OCI-LY7 (cell line): ENCODE measurements around the gene EDNRA. TPM values are rescaled to one million over a fixed set of nuclear protein-coding genes. Genes with fewer than 3 reads are reported as not detected.

Source experiments
- BruUV-seq: library from RNA; stranded (reverse); fragments of 400-500 nt; replicated peaks from 2 replicates; lab custom pipeline; 2021; lab: Mats Ljungman, UMichigan
- CTCF ChIA-PET: fragments of 300-600 bp; sonication (Branson Sonifier 250); formaldehyde crosslinking; loops from one replicate; lab custom pipeline; 2022; ENCODE audit warnings: antibody characterized with exemption; ENCODE audit not compliant: unreplicated experiment; lab: Charles Lee
- POLR2A ChIA-PET: fragments of 300-600 bp; sonication (Branson Sonifier 250); formaldehyde crosslinking; loops from one replicate; lab custom pipeline; 2022; ENCODE audit warnings: antibody characterized with exemption; lab: Charles Lee
- DNase-seq: peaks from one replicate; pipeline ENCODE4 v3.0.0-alpha.2; 2015; ENCODE audit warnings: low spot score
- H2AFZ ChIP-seq: fragments of 200-600 bp; sonication (generic), shearing (Covaris generic); 2 replicates; pipeline ENCODE4 v1.6.1; 2014; ENCODE audit warnings: mild to moderate bottlenecking, antibody characterized with exemption, low read length, moderate library complexity
- H3K27ac ChIP-seq: fragments of 200-600 bp; sonication (generic); 2 replicates; pipeline ENCODE4 v1.5.1; 2014; ENCODE audit warnings: mixed run types, low read depth, mild to moderate bottlenecking, moderate library complexity, low read length, inconsistent platforms; ENCODE audit not compliant: poor library complexity, severe bottlenecking
- H3K36me3 ChIP-seq: fragments of 200-600 bp; sonication (generic); 2 replicates; pipeline ENCODE4 v1.6.1; 2014; ENCODE audit warnings: mild to moderate bottlenecking, antibody characterized with exemption, low read length, moderate library complexity, mixed read lengths; ENCODE audit not compliant: insufficient read depth
- H3K4me1 ChIP-seq: fragments of 200-600 bp; sonication (generic); 2 replicates; pipeline ENCODE4 v1.5.1; 2014; ENCODE audit warnings: mild to moderate bottlenecking, low read length; ENCODE audit not compliant: insufficient read depth, poor library complexity, severe bottlenecking
- H3K4me2 ChIP-seq: fragments of 200-600 bp; sonication (generic); 2 replicates; pipeline ENCODE4 v1.6.1; 2014; ENCODE audit warnings: mild to moderate bottlenecking, low read length
- H3K4me3 ChIP-seq: fragments of 200-600 bp; sonication (generic); 2 replicates; pipeline ENCODE4 v1.5.1; 2014; ENCODE audit warnings: mild to moderate bottlenecking, low read depth, low read length; ENCODE audit not compliant: poor library complexity, severe bottlenecking
- H3K79me2 ChIP-seq: fragments of 200-600 bp; sonication (generic); 2 replicates; pipeline ENCODE4 v1.6.1; 2016; ENCODE audit warnings: low read depth, mild to moderate bottlenecking, low read length, moderate library complexity, mixed read lengths; ENCODE audit not compliant: insufficient read depth
- H3K9me2 ChIP-seq: fragments of 200-600 bp; sonication (generic); 2 replicates; pipeline ENCODE4 v1.6.1; 2016; ENCODE audit warnings: mild to moderate bottlenecking, low read length, mixed read lengths; ENCODE audit not compliant: insufficient read depth
- H3K9me3 ChIP-seq: fragments of 200-600 bp; sonication (generic); 2 replicates; pipeline ENCODE4 v1.6.1; 2014; ENCODE audit warnings: mild to moderate bottlenecking, mixed run types, low read length, mixed read lengths
- H4K20me1 ChIP-seq: fragments of 200-600 bp; sonication (generic); 2 replicates; pipeline ENCODE4 v1.6.1; 2014; ENCODE audit warnings: mild to moderate bottlenecking, antibody characterized with exemption, low read length, moderate library complexity, mixed read lengths; ENCODE audit not compliant: insufficient read depth
- CTCF ChIP-seq: fragments of 200-600 bp; sonication (generic); conservative IDR thresholded peaks from 2 replicates; pipeline ENCODE4 v1.5.1; 2014; ENCODE audit warnings: mild to moderate bottlenecking, antibody characterized with exemption, low read length, moderate library complexity, mixed read lengths
- EZH2phosphoT487 ChIP-seq: fragments of 200-600 bp; sonication (generic); IDR thresholded peaks from 2 replicates; pipeline ENCODE4 v1.6.1; 2018; ENCODE audit warnings: low read depth, borderline replicate concordance, mild to moderate bottlenecking, mixed run types, antibody characterized with exemption, low read length, moderate library complexity, mixed read lengths
- intact Hi-C: fragments of 100-400 bp; cut with micrococcal nuclease; formaldehyde crosslinking; loops from one replicate; pipeline ENCODE4 v1.10.0; 2022; ENCODE audit not compliant: unreplicated experiment
- total RNA-seq, 2 experiments: library from RNA; depleted of rRNA in 1 of 2; stranded (reverse); fragments of >200 nt in 1 of 2; shearing (Covaris generic) in 1 of 2; gene quantifications; 2 replicates each; pipeline ENCODE4 v1.2.3, GENCODE V29; 2014 to 2022

The EDNRA gene
- total RNA-seq, 2 experiments from 2014 or later, result not detected

GRCh38 chr4:147492761-147493160, 11.9 kb downstream of the EDNRA start:
- TF ChIP-seq EZH2phosphoT487 (no peak), CTCF (no peak)
- Histone ChIP-seq H3K4me3 (no peak overlapping the region), H3K27ac (no peak overlapping the region), H3K9me3 (no peaks in the 10 kb centered on the region), H3K4me2 (no peak overlapping the region), H3K36me3 (no peaks in the 10 kb centered on the region), H3K79me2 (no peaks in the 10 kb centered on the region), H2AFZ (no peak overlapping the region), H3K9me2 (no peaks in the 10 kb centered on the region), H4K20me1 (no peaks in the 10 kb centered on the region), H3K4me1 (no peaks in the 10 kb centered on the region)
- CTCF ChIA-PET, result no interaction called here
- POLR2A ChIA-PET, result interaction anchor here (0.7 kb wide), 1 partner anchor 37 kb away, joined by 3 read pairs; no protein-coding TSS in a partner anchor
- intact Hi-C loops, result no loop called here
- DNase-seq, result no peak
- no TSS peak for BruUV-seq

GRCh38 chr4:147493307-147493706, 12.4 kb downstream of the EDNRA start:
- no peak for DNase-seq
- Histone ChIP-seq H3K9me2 (no peaks in the 10 kb centered on the region), H3K27ac (no peak overlapping the region), H2AFZ (no peak overlapping the region), H3K79me2 (no peaks in the 10 kb centered on the region), H3K4me1 (no peaks in the 10 kb centered on the region), H3K36me3 (no peaks in the 10 kb centered on the region), H3K4me2 (no peak overlapping the region), H3K9me3 (no peaks in the 10 kb centered on the region), H3K4me3 (no peak overlapping the region), H4K20me1 (no peaks in the 10 kb centered on the region)
- ChIA-PET CTCF (no interaction called here), POLR2A (no interaction called here)
- intact Hi-C loops, result no loop called here
- no TSS peak for BruUV-seq
- TF ChIP-seq CTCF (no peak), EZH2phosphoT487 (no peak)

GRCh38 chr4:147494301-147494700, 13.4 kb downstream of the EDNRA start:
- TF ChIP-seq EZH2phosphoT487, result no peak
- no peak overlapping the region for H3K4me3 ChIP-seq

More at GRCh38 chr4:147494301-147494700, 13.4 kb downstream of the EDNRA start:
- no peak overlapping the region for H3K4me2 ChIP-seq
- POLR2A ChIA-PET, result interaction anchor here (0.6 kb wide), 1 partner anchor 137 kb away, joined by 4 read pairs; no protein-coding TSS in a partner anchor
- H3K36me3 ChIP-seq, result no peaks in the 10 kb centered on the region
- H2AFZ ChIP-seq, result no peak overlapping the region
- no peak overlapping the region for H3K27ac ChIP-seq
- H3K79me2 ChIP-seq, result no peaks in the 10 kb centered on the region
- intact Hi-C loops, result no loop called here
- BruUV-seq, result no TSS peak
- H3K4me1 ChIP-seq, result no peaks in the 10 kb centered on the region
- DNase-seq, result no peak
- H3K9me3 ChIP-seq, result no peaks in the 10 kb centered on the region
- CTCF ChIA-PET, result no interaction called here
- no peaks in the 10 kb centered on the region for H4K20me1 ChIP-seq
- no peaks in the 10 kb centered on the region for H3K9me2 ChIP-seq
